Activated gamma-delta T cell treated with anti-CD3 and anti-CD28 coated beads, Interleukin-2, amount 50 U/mL, for 16 hours (primary cell): ENCODE measurements around the gene FXYD3.

Experiments used
- DNase-seq: peaks from one replicate; pipeline ENCODE4 v3.0.0-alpha.2; 2020; ENCODE audit warnings: low read depth

FXYD3 gene, protein sequence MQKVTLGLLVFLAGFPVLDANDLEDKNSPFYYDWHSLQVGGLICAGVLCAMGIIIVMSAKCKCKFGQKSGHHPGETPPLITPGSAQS

DNA sequence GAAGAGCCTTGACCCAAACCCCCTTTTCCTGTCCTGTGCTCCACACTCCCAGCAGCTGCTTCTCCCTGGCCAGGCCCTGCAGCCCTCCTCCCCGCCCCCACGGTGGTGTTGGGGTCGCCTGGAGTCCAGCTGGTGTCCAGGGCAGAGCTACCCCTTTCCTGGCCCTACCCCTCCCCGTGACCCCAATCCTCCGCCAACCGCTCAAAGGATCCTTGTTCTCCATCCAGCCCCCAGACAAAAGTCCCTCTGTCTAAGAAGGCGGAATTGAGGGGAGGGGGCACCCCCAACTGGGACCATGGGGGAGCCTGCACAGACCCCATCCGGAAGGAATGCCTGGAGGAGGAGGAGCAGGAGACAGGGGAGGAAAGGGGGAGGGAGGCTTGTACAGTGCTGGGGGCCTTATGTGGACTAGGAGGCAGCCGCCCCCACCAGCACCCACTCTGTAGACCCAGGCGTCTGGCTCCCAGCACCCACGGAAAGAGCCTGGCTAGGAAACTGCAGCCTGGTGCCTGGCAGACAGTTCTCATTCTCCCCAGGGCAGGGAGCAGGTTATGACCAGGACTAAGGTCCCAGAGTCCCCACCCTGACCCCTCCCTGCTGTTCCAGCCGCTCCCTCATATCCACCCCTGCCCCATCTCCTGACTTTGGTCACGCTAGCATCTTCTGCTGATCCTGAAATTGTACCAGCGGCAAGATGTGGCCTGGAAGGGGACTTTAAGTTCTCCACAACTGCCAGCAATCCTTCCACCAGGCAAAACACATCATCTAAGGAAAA lies at the start of gene FXYD3:
TSS of gene FXYD3 (plus strand) at position 647 of the 775 bp plus-strand sequence. CDS start 3,554 bp downstream, outside the sequence.
- DNase-seq: no peak

DNA sequence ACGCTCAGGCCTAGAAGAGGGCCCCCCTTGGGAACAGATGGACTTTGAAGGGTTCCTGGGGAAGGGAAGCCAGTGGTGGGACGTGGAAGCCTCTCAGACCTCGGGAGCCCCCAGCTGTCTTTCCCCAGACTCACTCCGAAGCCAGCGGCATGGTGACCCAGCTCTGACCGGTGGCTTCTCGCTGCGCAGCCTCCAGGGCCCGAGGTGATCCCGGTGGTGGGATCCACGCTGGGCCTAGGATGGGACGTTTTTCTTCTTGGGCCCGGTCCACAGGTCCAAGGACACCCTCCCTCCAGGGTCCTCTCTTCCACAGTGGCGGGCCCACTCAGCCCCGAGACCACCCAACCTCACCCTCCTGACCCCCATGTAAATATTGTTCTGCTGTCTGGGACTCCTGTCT lies 49.5 kb upstream of the FXYD3 start:
- no peak for DNase-seq

DNA sequence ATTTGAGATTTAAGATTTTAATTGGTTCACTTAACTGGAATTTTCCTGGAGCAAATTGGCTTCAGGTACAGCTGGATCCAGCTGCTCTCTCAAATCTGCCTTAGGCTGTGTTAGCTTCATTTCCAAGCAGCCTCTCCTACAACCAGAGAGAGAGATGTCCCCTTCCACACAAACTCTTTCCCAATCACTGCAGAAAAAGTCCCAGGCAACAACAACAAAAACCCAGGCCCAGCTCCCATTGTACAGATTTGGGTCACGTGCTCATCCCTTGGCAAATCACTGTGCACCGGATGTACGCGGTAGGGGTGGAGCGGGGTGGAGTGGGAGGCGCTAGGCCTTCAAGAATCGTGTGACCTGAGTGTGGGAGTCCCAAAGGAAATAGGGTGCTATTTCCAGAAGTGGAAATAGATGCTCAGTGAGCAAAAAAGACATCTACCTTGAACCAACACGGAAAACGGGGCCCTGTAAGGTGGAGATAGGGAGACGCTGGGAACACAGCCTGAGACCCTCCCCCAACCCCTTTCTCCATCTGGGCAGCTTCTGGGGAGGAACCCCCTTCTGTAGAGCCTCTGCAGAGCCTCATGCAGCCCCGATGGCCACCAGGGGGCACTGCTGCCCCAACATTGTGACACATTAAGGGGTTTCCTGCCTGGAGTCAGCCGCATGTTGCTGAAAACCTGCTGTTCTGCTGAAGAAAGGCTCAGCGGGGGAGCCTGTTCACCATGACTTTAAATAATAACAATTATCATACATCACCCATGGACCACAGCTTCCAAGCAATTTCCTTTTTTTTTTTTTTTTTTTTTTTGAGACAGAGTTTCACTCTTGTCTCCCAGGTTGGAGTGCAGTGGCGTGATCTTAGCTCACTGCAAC lies 48.7 kb upstream of the FXYD3 start:
- peak; percentile 87 for DNase-seq

DNA sequence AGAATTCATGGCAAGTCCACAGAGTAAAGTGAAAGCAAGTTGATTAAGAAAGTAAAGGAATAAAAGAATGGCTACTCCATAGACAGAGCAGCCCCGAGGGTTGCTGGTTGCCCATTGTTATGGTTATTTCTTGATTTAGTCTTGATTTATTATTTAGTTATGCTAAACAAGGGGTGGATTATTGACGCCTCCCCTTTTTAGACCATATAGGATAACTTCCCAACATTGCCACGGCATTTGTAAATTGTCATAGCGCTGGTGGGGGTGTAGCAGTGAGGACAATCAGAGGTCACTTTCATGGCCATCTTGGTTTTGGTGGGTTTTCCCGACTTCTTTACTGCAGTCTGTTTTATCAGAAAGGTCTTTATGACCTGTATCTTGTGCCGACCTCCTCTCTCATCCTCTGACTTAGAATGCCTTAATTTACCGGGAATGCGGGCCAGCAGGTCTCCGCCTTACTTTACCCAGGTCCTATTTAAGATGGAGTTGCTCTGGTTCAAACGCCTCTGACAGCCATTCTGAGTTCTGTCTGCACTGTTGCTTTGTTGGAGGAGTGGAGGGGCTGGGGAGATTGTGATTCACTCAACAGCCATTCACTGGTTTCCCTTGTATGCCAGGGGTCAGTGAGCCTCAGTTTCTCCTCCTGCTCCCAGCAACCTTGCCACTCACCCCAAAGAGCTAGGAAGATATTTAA lies 46.5 kb upstream of the FXYD3 start:
- DNase-seq: no peak

DNA sequence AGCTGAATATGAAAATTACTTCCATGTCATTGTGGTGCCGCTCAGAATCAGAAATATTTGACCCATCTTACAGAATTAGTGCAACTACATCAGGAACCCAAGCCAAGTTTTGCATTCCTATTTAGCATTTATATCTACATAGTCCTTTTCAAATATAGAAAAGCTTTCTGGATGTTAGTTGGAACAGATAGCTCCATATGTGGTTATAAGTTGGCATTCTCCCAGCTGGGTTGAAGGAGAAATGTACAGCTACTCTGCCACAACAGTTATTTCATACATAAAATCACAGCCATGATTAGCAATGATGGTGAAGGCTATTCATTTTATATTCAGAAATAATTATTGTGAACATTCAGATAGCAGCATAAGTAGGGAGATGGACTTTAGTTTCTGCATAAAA lies 45.9 kb upstream of the FXYD3 start:
- no peak for DNase-seq

DNA sequence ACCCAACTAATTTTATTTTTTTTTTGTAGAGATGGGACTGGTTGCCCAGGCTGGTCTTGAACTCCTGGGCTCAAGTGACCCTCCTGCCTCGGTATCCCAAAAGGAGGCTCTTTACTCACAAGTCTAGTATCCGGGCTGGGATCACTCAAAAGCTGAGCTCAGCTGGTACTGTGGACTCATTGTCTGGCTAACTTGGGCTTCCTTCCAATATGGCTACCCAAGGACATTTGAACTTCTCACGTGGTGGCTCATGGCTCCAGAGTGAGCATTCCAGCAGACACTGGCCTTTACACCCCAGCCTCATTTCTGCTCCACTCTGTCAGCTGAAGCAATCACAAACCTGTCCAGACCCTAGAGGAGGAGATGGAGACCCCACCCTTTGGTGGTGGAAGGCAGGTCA lies 45.2 kb upstream of the FXYD3 start:
- DNase-seq: no peak

DNA sequence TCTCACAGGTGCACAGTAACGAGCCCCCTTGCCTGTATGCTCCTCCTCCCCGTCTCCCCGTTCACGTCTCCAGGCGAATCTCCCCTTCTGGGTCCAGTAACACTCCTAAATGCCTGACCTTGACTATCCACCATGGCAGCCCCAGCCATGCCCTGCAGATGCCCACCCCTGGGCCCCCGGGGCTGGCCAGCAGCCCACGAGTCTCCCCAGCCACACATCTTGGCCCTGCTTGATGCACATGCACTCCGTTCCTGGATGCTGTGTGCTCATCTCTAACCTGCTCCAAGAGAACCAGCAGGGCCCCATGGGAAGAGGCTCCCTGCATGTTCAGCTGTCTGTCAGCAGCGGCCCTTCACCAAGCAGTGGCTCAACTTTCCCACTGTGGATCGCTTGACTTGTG lies 42.1 kb upstream of the FXYD3 start:
- no peak for DNase-seq

DNA sequence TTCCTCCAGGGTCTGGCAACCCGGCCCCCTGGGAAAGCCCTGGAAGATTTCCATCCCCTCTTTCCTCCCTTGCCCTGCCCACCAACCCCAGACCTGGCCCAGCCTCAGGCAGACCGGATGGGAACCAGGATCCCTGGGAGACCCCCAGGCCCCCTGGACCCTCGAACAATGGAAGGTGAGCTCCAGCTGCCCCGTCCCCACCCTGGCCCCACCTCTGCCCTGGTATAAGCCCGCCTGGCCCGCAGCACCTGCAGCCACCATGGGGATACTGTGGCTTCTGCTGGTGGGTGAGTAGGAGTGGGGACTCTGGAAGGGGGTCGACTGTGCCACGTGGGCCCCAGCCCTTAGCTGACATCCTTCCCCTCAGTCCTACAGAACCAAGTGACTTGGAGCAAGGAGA lies 41.7 kb upstream of the FXYD3 start:
- DNase-seq: no peak

DNA sequence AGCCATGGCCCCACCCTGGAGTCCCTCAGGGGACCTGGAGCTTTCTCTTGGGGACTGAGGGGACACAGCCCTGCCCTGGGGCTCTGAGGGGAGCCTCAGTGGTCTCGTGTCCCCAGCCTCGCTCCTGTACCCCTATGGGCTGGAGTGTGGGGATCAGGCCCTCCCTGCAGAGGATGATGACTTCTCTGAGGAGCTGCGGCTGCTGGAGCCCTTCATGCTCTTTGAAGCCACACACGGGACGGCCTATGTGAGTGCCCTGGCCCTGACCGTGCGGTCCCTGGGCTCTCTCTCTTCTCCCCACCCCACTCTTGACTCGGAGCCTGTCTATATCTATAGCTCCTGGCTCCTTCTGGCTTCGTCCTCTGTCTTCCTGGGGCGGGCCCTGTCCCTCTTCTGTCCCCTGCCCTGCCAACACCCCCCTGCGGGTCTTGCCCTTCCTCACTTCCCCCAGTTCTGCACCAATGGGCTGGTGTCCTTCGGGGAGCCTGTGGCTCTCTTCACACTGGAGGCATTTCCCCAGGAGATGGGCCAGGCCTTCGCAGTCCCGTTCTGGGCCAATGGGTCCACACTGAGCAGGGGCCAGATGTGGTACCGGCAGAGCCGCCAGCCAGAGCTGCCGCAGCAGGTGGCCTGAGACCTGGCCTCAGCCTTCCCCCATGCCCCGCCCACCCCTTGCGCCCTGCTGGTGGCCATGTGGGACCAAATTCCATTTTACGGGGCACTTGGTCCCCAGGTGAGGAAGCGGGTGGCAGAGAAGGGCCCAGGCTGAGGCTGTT lies 41.0 kb upstream of the FXYD3 start:
- DNase-seq: no peak

DNA sequence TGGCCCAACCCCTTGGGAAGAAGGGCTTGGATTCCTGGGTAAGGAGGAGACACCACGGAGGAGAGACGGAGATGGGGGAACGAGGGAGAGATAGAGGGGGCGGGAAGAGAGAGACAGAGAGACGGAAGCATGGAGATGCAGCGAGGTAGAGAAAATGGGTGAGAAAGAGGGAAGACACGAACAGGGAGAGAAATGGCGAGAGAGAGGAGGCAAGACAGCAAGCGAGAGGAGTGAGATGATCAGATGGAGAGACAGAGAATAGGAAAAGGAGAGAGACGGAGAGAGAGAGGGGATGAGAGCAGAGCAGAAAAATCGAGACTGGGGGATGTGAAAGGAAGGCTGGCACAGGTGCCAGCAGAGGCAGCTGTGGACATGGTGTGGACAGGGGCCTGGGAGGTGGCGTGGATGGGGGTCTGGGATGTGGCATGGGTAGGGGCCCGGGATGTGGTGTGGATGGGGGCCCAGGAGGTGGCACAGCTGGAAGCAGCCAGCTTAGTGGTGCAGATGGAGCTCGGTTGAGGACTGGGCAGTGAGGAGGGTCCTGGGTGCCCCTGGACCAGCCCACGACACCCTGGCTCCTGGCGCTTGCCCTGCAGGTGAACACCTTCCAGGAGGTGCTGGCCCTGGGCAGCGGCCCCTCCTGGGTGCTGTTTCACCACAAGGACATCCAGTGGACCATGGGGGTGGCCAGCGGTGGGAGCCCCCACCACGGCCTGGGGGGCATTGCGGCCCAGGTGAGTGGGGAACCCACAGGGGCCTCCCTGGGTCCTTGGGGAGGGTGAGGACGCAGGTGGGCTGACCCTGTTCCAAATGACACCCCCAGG lies 40.2 kb upstream of the FXYD3 start:
- no peak for DNase-seq

DNA sequence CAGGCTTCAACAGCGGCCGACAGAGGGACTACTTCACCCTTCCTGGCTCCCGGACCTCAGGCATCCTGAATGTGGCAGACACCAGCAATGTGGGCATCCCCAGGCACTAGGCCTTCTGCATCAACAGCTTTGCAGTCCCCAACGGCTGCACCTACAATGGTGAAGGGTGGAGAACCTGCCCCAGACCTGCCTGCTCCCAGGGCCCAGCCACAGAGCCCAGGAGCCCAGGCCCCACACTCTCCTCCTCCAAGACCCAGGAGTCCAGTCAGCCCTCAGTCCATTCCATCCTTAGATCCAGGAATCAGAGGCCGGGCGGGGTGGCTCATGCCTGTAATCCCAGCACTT lies 39.6 kb upstream of the FXYD3 start:
- DNase-seq: no peak

DNA sequence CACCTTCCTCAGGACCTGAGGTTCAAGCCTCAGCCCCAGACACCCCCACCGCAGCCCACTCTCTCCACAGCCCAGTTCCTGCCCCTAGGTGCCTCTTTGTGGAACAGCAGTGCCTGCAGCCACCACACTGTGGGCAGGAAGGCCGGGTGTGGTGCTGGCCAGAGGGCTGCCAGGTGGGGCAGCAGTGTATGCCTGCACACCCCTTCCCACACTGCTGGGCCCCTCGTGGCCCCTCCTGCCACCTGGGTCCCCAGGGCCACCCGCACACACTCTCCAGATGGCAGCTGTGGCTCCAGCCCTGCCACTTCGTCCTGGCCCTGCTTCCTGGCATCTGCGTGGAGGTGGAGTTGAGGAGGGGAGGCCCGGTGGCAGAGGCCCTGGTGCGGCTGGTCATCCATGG lies 39.0 kb upstream of the FXYD3 start:
- DNase-seq: no peak

DNA sequence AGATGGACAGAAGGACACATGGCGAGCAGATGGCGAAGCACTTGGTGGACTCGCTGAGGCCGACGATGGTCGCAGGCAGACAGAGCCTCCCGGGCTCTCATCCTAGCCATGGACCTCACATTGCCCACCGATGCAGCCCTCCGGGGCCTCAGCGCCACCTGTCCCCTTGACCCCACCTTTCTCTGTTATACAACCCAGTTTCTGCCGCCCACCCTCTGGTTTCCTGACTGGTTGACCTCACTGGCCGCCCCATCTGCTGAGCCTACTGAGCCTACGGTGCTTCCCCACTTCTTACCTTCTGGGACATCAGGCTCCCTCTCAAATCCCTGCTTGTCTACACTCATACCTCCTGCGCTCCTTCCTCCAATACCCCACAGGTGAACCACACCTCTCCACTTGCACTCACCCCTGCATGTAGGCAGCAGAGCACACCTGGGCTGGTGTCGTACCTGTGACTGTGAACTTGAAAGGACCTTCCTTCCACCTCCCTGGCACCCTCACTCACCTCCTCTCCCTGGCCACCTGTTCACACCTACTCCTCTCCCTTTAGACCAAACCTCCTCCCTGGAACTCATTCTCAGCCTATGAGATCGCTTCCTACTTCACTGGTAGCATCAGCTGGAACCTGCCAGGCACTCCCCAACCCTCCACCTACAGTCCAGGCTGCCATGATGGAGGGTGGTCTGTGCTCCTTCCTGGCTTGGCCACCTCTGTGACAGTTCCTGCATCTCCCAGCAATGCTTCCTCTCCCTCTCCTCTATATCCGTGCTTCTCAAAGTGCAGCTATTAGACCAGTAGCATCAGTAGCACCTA lies 38.0 kb upstream of the FXYD3 start:
- no peak for DNase-seq

DNA sequence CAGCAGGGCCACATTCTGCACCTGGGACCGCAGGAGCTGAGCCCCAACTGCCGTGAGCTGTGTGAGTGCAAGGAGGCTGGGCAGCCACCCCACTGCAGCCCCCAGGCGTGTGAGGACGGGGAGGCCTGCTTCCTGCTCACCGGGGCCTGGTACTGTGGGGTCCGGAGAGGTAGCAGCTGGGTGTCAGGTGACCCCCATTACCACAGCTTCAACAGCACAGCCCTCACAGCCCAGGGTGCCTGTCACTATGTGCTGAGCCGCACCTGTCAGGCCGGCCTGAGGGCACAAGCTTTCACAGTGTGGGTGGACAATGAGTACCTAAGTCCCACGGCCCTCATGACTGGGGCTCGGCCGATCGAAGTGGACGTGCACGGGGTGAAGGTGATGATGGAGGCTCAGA lies 35.8 kb upstream of the FXYD3 start:
- DNase-seq: no peak

DNA sequence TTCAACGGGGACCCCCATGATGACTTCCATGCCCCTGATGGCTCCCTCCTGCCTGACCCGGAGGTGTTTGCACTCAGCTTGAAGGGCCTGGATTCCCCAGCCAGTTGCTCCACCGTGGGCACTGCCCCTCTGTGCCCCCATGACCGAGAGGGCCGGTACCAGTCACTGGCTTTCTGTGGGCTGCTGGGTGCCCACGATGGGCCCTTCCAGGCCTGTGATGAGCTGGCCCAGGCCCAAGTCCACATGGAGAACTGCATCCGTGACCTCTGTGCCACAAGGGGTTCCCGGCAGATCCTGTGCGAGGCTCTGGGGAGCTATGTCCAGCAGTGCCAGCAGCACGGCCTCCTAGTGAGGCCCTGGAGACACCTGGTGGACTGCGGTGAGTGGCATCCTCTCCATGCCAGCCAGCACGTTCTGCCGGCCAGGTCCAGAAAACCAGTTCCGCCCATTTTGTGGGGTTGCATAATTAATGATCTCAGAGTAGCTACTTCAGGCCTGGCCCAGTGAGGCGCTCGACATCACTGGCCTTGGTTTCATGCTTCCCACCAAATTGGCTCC lies 34.9 kb upstream of the FXYD3 start:
- DNase-seq: no peak

DNA sequence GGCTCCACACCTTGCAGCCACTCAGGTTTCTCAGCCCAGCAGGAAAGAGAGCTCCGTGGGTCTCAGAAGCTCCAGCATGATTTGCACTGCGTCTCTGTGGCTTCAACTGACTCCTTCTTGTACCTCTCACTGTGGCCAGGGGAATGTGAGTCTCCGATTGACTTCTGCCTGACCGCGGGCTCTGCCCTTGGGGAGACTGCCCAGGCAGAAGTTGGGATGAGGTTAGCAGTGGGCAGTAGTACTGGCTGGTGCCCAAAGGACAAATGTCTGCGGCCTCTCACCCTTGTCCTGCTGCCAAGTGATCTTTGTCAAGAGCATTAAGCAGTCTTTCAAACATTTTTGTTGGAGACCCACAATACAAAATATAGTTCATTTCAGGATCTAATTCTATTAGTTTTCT lies 34.4 kb upstream of the FXYD3 start:
- DNase-seq: no peak

DNA sequence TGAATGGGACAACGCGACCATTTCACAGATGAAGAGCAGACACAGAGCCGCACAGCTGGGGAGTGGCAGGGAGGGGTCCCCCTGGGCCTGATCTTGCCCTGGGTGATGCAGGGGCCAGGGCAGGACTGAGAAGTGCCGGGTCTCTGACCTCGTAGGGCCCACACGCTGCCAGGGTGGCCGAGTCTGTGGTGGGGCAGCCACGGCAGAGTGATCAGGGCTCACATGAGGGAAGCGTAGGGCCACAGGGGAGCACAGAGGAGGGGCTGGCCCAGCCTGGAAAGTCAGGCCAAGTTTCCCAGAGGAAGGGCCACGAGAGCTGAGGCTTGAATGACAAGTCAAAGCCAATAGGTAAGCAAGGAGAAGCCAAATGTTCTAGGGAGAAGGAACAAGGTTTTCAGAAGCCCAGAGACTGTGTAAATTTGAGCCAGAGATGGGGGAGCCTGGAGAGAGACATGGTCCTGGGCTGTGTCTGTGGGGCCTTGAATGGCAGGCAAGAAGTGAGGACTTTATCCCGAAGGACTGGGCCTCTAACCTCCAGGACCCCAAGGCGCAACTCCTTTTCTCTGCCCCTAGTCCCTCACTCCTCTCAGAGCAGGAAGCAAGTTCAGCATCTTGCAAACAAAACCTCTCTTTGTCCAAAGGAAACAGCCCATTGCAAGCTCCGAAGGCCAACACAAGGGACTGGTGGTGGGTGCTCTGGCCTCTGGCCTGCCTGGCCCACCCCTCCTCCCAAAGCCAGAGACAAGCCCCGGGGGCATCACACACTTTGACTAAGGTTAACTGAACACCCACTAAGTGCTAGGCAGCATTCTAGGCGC lies 31.7 kb upstream of the FXYD3 start:
- DNase-seq: no peak

DNA sequence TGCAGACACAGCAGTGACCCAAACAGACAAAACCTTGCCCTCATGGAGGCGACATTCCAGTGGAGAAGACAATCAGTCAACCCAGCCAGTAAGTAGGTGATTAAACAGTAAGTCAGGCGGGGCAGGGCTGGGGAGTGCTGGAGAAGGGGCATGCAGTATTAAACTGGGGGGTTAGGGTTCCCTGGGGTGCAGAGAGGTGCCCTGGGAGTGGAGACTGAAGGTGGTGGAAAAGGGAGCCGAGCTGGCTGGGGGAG lies 31.2 kb upstream of the FXYD3 start:
- no peak for DNase-seq

DNA sequence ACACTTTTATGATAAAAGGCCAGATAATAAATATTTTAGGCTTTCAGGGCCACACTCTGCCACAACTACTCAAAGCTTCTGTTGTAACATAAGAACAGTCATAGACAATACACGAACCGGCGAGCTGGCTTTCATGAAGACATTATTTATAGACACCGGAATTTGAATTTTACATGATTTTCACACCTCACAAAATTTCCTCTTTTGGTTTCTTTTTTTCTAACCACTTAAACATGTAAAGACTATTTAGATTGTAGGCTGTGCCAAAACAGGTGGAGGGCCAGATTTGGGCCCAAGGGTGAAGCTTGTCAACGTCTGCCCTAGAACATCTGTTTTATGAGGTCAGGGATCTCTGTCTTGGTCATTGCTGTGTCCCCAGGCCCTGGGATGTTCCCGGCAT lies 29.7 kb upstream of the FXYD3 start:
- DNase-seq: no peak
